ENCODE results near the gene EIF3I. TPM values are rescaled to one million over a fixed set of nuclear protein-coding genes. Genes with fewer than 3 reads are reported as not detected.
A peak's percentile ranks its signal among the peaks of the same experiment; 100 is the strongest.

The EIF3I gene
- polyA plus RNA-seq, 1 of the 3 experiments (the other 2 are of a cell fraction): 479 TPM

DNA sequence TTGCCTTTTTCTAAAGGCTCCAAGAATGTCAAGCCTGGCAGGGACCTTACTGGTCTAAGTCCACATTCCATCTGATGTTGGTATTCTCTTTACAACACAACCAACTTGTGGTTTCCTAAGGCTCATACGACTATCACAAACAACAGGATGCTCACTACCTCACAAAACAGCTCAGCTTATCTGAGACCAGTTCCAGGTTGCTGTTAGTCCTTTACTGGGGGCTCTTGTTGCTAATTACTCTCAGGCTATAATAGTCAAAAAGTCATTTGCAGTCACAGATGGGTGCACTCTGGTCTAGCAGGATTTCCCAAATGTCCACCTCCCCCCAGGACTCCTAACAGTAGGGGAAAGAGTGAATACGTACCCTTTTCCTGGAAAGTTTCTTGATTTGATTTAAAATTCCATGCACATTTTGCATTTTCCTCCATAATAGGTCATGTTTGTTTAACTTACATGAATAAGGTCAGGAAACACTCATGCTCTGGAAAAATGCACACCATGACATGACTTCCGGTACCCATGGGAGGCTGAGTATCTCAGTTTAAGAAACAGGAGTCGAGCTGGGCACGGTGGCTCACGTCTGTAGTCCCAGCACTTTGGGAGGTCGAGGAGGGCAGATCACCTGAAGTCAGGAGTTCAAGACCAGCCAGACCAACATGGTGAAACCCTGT lies 44.8 kb downstream of the EIF3I start:
- DNase-seq: no peak
- Histone ChIP-seq H3K4me1 (ENCODE audit: control insufficient read depth in 1 of 2, insufficient read depth in 2 of 2, low read depth in 1 of 2, low read length in 1 of 2) (0 out of 4 replicates have a peak, but pooled peaks cover 0 to 3% of the 10 kb centered on the region in 2 experiments), H3F3A (replicated peaks; ENCODE audit: insufficient read depth) (peaks cover 14% of the 10 kb centered on the region), H3K27ac (ENCODE audit: low read depth in 2 of 2, low read length in 1 of 2) (peak overlapping the region in 1 of 2 experiments; percentile 75; a peak in 2 of 4 replicates), H3K9ac (no peak overlapping the region; the same call in 1 of the 2 replicates), H3K27me3 (ENCODE audit: insufficient read depth) (no peaks in the 10 kb centered on the region), H3K79me2 (ENCODE audit: insufficient read depth) (no peaks in the 10 kb centered on the region), H3K4me3 (ENCODE audit: low read depth in 2 of 2, low read length in 1 of 2) (no peak overlapping the region; a peak in 1 of 4 replicates), H2AFZ (ENCODE audit: low read depth) (peak overlapping the region; percentile 69; the same call in 1 of the 2 replicates), H4K20me1 (ENCODE audit: insufficient read depth) (no peaks in the 10 kb centered on the region), H3K9me2 (no peaks in the 10 kb centered on the region), H3K9me3 (no peaks in the 10 kb centered on the region), H3K4me2 (peak overlapping the region; percentile 57; the same call in 1 of the 2 replicates), H3K36me3 (replicated peaks in 1 of 2; ENCODE audit: control insufficient read depth in 1 of 2, insufficient read depth in 2 of 2, low read length in 1 of 2) (no peaks in the 10 kb centered on the region)
- POLR2A ChIA-PET: interaction anchor here (0.9 kb wide), 1 partner anchor 14 kb away, joined by 3 read pairs; no protein-coding TSS in a partner anchor
- WGBS (ENCODE audit: low lambda C conversion rate): 71% methylated on average over 7 of the region's 7 CpGs
- CTCF ChIA-PET: no interaction called here
- TF ChIP-seq RCOR1 (IDR thresholded peaks at IDR 0.05; ENCODE audit: low read length): no peak
- no peak for TF ChIP-seq FOXM1 (IDR thresholded peaks at IDR 0.05; ENCODE audit: low read depth)
- TF ChIP-seq NFIC (IDR thresholded peaks at IDR 0.05; ENCODE audit: borderline replicate concordance): no peak
- TF ChIP-seq TCF12 (IDR thresholded peaks at IDR 0.05): no peak

DNA sequence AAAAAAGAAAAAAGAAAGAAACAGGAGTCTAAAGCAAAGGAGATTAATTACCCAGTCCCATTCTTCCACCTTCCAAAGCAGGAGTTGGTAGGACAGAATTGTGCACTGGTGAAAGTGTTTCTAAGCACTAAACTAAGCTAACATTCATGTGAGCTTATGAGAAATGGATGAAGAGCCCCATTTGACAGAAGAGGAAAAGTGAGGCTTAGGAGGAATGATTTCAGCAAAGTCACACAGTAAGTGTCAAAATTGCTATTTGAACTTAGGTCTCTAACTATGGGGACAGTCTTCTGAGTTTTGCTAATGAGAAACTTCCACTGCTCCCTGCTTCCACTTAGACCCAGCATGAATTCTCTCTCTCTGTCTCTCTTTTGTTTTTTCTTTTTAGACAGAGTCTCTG lies 47.5 kb downstream of the EIF3I start:
- Histone ChIP-seq H3K9ac (no peak overlapping the region), H2AFZ (ENCODE audit: low read depth) (no peak overlapping the region), H3K9me2 (no peaks in the 10 kb centered on the region), H3K4me2 (no peak overlapping the region), H3K4me1 (ENCODE audit: control insufficient read depth in 1 of 2, insufficient read depth in 2 of 2, low read depth in 1 of 2, low read length in 1 of 2) (peaks cover 2 to 3% of the 10 kb centered on the region in 2 experiments; a peak in 1 of 4 replicates), H3K4me3 (ENCODE audit: low read depth in 2 of 2, low read length in 1 of 2) (no peak overlapping the region), H4K20me1 (ENCODE audit: insufficient read depth) (no peaks in the 10 kb centered on the region), H3K9me3 (no peaks in the 10 kb centered on the region), H3K27ac (ENCODE audit: low read depth in 2 of 2, low read length in 1 of 2) (no peak overlapping the region), H3K79me2 (ENCODE audit: insufficient read depth) (no peaks in the 10 kb centered on the region), H3F3A (replicated peaks; ENCODE audit: insufficient read depth) (peaks cover 9% of the 10 kb centered on the region), H3K36me3 (replicated peaks in 1 of 2; ENCODE audit: control insufficient read depth in 1 of 2, insufficient read depth in 2 of 2, low read length in 1 of 2) (no peaks in the 10 kb centered on the region), H3K27me3 (ENCODE audit: insufficient read depth) (no peaks in the 10 kb centered on the region)
- no peak for DNase-seq
- POLR2A ChIA-PET: interaction anchor here (0.6 kb wide), 1 partner anchor 9 kb away, joined by 3 read pairs; no protein-coding TSS in a partner anchor
- TF ChIP-seq NFIC (IDR thresholded peaks at IDR 0.05; ENCODE audit: borderline replicate concordance): no peak
- TF ChIP-seq SIN3A (IDR thresholded peaks at IDR 0.05; ENCODE audit: borderline replicate concordance, low read depth, low read length): no peak
- no peak for TF ChIP-seq SMC3 (IDR thresholded peaks at IDR 0.05; ENCODE audit: low read depth, low read length)
- TF ChIP-seq MEF2A (IDR thresholded peaks at IDR 0.05; ENCODE audit: borderline replicate concordance, low read depth): no peak
- TF ChIP-seq, protein P1, sequence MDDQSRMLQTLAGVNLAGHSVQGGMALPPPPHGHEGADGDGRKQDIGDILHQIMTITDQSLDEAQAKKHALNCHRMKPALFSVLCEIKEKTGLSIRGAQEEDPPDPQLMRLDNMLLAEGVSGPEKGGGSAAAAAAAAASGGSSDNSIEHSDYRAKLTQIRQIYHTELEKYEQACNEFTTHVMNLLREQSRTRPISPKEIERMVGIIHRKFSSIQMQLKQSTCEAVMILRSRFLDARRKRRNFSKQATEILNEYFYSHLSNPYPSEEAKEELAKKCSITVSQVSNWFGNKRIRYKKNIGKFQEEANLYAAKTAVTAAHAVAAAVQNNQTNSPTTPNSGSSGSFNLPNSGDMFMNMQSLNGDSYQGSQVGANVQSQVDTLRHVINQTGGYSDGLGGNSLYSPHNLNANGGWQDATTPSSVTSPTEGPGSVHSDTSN (IDR thresholded peaks at IDR 0.05): no peak
- TF ChIP-seq, protein P2, sequence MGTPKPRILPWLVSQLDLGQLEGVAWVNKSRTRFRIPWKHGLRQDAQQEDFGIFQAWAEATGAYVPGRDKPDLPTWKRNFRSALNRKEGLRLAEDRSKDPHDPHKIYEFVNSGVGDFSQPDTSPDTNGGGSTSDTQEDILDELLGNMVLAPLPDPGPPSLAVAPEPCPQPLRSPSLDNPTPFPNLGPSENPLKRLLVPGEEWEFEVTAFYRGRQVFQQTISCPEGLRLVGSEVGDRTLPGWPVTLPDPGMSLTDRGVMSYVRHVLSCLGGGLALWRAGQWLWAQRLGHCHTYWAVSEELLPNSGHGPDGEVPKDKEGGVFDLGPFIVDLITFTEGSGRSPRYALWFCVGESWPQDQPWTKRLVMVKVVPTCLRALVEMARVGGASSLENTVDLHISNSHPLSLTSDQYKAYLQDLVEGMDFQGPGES (IDR thresholded peaks at IDR 0.05; ENCODE audit: low read depth, low read length): no peak
- TF ChIP-seq MXI1 (IDR thresholded peaks at IDR 0.05; ENCODE audit: low read depth, low read length): no peak
- TF ChIP-seq RAD21 (IDR thresholded peaks at IDR 0.05; ENCODE audit: low read length): no peak
- TF ChIP-seq, protein P3, sequence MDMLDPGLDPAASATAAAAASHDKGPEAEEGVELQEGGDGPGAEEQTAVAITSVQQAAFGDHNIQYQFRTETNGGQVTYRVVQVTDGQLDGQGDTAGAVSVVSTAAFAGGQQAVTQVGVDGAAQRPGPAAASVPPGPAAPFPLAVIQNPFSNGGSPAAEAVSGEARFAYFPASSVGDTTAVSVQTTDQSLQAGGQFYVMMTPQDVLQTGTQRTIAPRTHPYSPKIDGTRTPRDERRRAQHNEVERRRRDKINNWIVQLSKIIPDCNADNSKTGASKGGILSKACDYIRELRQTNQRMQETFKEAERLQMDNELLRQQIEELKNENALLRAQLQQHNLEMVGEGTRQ (IDR thresholded peaks at IDR 0.05; ENCODE audit: borderline replicate concordance, low read depth, low read length): no peak
- TF ChIP-seq TCF12 (IDR thresholded peaks at IDR 0.05): no peak
- no peak for TF ChIP-seq YY1 (IDR thresholded peaks at IDR 0.05; ENCODE audit: low read depth)
- TF ChIP-seq GATA2 (CRISPR knock-in tag; IDR thresholded peaks at IDR 0.05): no peak
- no peak for TF ChIP-seq FOSL2 (IDR thresholded peaks at IDR 0.05; ENCODE audit: borderline replicate concordance, low read depth)
- TF ChIP-seq CHD2 (IDR thresholded peaks at IDR 0.05; ENCODE audit: low read length, partially characterized antibody): no peak
- TF ChIP-seq, protein P4, sequence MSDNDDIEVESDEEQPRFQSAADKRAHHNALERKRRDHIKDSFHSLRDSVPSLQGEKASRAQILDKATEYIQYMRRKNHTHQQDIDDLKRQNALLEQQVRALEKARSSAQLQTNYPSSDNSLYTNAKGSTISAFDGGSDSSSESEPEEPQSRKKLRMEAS (IDR thresholded peaks at IDR 0.05; ENCODE audit: low read depth): no peak
- TF ChIP-seq POLR2AphosphoS5 (IDR thresholded peaks at IDR 0.05; ENCODE audit: low read depth, low read length): no peak
- no peak for TF ChIP-seq JUND (IDR thresholded peaks at IDR 0.05)
- TF ChIP-seq RXRA (IDR thresholded peaks at IDR 0.05; ENCODE audit: borderline replicate concordance, low read depth): no peak
- TF ChIP-seq, protein P5, sequence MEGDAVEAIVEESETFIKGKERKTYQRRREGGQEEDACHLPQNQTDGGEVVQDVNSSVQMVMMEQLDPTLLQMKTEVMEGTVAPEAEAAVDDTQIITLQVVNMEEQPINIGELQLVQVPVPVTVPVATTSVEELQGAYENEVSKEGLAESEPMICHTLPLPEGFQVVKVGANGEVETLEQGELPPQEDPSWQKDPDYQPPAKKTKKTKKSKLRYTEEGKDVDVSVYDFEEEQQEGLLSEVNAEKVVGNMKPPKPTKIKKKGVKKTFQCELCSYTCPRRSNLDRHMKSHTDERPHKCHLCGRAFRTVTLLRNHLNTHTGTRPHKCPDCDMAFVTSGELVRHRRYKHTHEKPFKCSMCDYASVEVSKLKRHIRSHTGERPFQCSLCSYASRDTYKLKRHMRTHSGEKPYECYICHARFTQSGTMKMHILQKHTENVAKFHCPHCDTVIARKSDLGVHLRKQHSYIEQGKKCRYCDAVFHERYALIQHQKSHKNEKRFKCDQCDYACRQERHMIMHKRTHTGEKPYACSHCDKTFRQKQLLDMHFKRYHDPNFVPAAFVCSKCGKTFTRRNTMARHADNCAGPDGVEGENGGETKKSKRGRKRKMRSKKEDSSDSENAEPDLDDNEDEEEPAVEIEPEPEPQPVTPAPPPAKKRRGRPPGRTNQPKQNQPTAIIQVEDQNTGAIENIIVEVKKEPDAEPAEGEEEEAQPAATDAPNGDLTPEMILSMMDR (IDR thresholded peaks at IDR 0.05): no peak
- CTCF ChIA-PET: interaction anchor here (2.6 kb wide), 1 partner anchor 54 kb away, joined by 7 read pairs; no protein-coding TSS in a partner anchor

Data from SK-N-SH (cell line).